Stimulated activated CD4-positive, alpha-beta T cell treated with anti-CD3 and anti-CD28 coated beads, TNF-alpha, amount 100 ng/mL, for 1 hour (primary cell): ENCODE data around the gene SLC22A3.

Experiments
- DNase-seq, 3 donors: peaks; one replicate each; pipeline ENCODE4 v3.0.0-alpha.2; 2020; ENCODE audit warnings: low read depth in 3 of 3, low spot score in 1 of 3

SLC22A3 gene

DNA sequence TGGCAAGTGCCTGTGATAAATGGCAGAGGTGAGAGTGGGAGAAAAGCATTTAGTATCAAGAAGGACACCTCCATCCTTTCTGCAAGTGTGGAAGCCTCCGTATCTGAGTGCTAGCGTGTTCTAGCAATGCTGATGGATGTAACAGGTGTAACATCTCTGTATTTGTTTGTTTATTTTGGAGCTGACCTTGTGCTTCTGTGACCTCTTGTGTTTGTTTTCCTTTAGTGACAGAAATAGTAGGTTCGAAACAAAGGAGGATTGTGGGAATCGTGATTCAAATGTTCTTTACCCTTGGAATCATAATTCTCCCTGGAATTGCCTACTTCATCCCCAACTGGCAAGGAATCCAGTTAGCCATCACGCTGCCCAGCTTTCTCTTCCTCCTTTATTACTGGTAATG, 60.4 kb downstream of the SLC22A3 start:
- DNase-seq: no peak

DNA sequence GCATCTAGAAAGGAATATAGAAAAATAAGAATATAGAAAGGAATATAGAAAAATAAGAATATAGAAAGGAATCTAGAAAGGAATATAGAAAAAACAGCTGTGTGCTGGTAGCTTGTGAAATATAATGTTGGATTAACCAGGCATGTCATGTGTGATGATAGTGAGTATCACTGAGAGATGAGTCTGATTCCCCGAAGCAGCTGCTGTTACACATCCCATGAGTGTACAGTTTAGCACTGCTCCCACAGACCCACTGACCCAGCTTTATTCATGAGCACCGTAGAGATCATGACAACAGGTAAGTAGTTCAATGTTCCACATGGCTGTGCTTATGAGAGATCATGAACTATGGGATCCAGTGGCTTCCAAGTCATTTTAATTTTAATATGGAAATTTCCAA, 64.8 kb downstream of the SLC22A3 start:
- DNase-seq: no peak

DNA sequence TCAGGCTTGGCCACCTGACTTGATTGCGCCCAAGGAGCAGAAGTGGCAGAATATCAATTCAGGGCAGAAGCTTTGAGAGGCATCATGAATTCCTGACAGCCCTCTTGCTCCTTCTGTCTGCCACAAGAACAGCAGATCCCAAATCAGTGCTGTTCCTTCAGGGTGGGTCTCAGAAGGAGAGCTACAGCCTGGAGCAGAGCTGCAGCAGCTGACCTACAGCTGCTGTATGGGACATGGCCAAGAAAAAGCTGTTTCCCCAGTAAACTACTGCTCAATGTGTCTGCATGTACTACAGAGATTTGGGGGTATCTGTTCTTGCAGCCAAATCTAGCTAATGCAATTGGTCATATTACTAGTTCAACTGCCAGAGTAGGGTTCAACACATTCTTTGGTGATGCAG, 69.0 kb downstream of the SLC22A3 start:
- DNase-seq: no peak

DNA sequence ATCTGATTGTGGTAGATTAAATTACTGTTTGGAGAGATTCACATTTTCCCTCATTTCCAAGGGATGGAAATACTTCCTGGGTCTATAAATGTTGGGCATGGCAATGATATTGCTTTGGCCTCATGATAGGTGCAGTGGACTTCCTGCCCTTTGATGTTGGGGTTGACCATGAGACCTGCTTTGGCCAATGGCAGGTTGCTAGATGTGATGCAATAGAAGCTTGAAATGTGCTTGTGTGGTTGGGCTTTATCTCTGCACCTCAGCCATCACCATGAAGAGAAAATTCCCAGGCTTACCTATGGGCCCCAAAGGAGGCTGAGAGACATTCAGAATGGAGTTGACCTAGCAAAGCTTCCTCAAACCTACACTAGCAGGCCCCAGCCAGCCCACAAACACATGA, 69.4 kb downstream of the SLC22A3 start:
- no peak for DNase-seq

DNA sequence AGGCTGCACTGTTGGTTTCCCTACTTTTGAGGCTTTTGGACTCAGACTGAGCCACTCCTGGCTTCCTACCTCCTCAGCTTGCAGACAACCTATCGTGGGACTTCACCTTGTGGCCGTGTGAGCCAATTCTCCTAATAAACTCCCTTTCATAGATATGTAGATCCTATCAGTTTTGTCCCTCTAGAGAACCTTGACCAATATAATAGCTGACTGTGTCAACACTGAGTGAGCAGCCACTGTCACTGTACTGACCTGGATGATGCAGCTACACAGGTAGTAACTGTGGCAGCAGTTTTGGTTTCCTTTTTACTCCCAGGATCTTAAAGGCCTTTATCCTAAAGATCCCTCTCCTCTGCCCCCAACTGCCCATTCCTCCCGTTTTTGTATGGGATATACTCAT, 70.2 kb downstream of the SLC22A3 start:
- no peak for DNase-seq

DNA sequence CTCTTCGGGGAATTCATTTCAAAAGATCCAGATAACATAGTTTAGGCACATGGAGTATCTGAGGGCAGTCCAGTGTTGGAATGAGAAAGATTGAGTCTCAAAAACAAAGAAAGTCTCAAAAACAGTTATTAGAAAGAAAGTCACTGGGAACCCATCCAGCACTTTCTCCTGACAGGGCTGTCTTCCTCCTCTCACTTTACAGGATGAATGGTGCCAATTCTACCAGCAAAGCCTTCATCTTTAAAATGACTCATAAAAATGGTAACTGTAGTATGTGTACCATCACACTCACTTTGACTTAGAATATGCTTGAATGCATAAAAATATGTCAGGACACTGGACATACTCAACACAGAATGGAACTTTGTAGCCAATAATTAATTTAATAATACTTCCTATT, 71.3 kb downstream of the SLC22A3 start:
- no peak for DNase-seq

DNA sequence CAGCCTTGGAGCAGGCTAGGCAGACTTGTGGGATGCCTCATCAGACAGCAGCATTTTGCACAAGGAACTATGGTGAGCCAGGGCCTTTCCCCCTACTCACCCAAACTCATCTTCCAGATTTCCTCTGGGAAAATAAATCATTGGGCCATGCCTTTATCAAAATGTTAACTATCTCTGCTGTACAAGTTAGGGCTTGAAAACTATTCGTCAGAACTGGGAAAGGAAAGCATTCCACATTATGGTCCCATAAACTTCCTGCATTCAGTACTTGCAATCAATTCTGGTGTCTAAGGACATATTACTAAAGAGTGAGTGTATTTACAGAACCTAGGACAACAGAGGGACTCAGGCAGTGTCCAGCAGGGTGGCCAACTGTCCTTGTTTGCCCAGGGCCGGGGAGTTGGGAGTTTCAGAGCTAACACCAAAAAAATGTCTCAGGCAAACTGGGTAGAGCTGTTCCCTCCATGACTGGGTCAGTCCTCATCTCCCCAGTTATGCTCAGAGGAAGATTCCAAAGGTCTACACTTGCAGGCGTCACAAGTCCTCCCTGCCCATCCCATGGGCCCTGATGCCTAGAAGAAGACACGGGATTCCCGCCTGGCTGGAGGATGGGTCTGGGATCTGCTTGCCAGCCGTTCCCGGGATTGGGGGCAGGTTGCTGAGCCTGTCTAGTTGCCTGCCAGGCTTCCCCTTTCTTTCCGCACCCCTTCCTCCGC, 72.2 kb downstream of the SLC22A3 start:
- no peak for DNase-seq

DNA sequence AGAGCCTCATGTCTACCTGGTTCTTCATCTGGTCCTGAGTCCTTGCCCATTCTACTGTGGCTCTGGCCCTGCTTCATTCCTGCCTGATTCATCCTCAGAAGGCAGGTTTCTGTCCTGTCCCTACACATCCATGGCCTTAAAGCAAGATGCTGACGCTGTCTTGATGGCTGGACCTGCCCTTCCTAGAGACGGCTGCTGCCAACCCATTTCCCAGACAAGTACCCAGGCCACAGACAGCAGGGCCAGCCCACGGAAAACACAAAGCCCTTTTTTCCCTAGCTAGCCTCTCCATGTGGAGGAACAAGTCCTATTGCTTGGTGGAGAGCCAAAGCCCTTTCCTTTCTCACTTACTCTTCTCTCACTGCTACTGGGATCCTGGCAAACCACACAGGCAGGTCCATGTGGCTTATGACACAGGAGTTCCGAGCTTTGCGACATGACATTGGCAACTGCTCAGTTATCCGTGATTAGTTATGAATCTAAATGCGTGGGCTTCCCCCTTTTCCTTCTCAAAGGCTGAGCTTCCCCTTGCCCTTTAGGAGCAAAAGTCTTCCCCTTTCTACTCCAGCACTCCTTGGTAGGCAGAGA, 72.9 kb downstream of the SLC22A3 start:
- DNase-seq: no peak

DNA sequence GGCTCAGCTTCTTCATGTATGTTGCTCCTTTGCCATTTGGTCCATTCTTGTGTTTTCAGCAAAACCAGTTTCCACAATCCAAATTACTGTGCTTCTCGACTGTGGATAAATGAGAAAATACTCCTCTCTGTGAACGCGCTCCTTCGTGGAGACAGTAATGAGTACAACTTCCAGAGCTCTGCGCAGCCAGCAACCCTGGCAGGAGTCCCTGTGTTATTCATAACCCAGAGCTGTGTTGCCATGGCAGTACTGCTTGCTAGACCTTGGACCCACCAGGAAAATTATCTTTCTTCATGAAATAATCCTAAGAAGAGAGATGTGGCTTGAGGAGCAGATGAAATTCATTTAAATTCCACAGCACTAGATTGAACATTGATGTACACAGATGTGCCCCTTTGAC, 73.7 kb downstream of the SLC22A3 start:
- DNase-seq: no peak

DNA sequence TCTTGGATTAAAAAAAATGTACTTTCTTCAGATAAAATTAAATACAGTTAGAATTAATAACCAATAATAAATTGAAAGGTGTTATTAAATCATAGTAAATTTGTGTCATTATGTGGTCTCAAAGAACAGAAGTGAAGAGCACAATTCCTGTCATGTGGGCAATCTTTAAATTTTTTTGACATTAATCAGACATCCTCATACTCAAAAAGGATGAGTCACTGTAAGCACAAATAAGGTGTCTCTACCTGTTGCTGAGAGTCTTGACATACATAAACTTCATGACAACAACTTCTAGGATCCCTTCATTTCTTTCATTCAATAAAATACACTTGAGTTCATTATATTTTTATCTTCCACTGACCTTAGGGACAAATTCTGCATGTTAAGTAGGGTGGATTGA, 76.1 kb downstream of the SLC22A3 start:
- no peak for DNase-seq

DNA sequence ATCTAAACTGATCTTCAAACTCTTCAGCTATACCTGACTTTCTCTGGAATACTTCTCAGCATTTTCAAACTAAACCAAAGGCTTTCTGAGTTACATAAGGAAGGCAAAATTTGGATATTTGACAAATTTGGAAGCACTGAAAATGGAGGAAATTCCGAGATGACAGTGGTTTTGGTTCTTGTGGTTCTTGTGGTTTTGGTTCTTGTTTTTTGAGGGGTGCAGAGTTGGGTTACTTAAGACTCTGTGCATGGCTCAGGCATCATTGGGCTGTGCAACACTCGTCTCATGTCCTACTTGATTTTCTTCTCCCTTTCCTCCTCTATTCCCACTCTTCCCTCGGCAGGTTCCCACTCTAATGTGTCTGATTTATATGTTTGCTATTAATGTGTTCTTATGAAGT, 78.0 kb downstream of the SLC22A3 start:
- DNase-seq: no peak

DNA sequence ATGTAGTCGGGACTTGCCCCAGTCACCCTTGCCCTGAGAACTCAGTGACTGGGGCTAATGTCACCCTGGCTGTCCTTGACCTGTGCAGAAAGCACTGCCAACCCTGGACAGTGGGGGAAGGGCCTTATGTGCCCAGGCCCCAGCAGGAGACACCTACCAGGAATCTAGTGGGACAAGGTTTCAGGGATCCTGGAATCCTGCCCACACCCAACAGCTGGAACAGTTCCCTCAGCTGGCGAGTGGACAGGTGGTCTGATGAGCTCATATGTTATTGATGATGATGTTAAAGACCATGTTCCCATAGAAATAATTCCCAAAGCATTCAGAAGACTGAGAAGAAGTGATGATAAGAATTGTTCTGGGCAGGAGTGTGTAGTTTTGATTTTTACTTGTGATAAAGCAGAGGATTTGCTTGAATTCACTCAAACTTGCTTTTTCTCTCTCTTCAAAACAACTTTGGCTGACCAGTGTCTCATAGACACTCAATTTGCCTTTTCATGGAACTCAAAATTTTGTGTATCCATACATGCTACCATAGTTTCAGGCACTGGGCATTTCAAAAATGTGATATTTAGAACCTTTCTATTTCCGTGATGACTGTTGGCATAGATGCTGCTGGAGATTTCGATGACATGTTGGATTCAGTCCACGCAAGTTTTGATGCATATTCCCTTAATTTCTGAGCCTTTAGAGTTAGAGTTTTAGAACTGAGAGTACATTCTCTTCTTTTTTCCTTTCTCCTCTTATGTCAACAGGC, 79.3 kb downstream of the SLC22A3 start:
- DNase-seq: no peak

DNA sequence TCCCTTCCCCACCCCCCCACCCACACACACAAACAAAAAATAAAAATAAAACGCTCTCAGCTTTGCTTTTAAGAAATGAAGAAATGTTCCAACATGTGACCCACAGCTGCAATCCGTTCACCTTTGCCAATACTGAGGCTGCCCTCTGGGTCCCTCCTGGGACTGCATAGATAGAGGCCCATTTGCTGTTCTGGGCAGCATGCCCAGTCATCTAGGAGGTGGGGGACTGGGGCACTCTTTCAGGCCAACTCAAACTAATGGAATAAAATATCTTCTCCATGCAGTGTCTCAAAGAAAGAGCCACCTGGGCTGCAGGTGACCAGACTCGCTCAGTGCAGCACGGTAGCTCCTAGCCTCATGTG, 79.9 kb downstream of the SLC22A3 start:
- no peak for DNase-seq

DNA sequence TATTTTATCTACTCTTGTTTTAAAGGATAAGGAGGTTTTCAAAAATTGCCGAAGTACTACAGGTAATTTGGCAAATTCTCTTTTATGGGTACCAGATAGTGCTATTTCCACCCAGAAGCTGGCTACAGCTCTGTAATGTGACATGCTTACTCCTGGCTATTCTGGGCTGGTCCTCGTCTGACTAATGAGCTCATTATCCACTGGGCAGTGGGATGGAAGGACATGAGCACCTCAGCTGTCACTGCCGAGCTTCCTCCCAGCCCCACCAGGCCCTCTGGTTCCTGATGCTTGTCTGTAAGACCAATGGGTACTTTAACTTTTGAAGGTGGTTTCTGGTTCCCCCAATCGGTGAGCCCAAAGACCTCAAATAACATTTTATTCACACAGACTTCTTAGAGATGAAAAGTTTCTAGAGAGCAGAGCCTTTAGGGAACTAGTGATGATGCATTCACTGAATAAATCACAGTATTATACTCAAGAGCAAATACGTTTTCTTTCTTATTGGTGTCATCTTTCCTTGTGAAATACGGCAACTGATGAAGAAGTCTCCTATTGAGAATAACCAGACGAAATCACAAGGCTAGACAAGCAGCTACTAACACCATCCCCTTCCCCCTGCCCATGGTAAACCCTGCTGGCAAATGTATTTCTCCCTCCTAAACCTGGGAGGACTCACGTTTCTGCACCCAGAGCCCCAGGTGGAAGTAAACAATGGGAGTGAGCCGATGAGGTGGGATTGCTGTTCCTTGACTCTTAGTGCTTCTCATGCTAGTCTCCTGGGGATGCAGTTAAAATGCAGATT, 80.8 kb downstream of the SLC22A3 start:
- DNase-seq: no peak

DNA sequence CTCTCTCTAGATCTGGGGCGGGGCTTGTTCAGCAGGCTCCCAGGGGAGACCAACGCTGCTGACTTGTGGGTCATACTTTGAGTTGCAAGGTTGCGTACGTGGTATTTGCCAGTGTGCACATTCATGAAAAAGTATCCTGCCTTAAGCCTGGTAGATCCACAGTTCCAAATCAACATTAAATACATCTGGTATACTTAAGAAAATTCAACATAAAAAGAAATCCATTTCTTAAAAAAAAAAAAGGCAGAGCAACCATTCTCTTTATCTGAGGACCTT, 81.4 kb downstream of the SLC22A3 start:
- DNase-seq: no peak

DNA sequence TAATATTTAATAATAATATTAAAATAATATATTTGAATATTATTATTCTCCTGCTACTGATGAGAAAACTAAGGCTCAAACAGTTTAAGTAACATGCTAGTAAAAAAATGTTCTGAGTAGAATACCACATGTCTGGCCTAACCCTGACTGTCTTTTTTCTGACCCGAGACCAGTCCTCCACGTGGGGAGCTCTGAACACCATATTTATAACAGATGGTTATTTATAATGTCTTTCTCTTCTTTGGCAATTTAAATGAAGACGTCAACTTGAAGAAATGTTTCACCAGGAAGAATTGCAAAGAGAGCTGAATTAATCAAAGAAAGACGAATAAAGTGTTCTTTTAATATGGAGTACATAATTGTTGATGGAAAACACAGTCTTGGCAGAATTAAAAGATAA, 82.0 kb downstream of the SLC22A3 start:
- DNase-seq: no peak

DNA sequence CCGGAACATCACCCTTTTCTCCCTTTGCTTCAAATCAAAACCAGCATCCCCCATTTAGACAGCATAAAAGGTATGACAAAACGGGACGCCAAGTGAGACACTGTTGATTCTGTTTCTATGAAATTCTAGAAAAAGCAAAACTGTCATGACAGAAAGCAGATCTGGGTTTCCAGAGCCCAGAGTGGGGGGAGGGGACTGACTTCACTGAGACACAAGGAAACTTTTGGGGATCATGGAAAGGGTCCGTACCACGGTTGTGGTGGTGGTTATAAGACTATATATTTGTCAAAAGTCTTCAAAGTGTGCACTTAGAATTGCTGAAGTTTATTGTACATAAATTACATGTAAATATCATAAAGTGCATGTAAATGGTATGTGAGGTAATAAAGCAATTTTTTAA, 82.6 kb downstream of the SLC22A3 start:
- DNase-seq: no peak

DNA sequence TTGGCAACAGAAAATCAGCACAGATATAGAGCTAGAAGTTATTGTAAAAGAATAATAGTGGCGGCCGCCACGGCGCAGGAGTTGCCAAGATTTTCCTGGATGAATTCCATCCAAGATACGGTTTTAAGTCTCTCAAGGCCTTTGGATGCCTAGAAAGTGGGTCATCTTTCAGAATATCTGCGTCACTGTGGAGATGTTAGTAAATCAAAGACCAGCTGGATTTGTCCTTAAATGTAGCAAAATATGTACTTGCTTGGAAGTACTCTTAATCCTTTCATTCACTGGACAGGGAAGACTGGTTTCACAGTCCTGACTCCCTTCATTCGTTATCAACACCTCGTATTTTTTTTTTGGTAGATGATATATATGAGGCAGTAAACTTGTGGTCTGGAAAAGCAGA, 83.0 kb downstream of the SLC22A3 start:
- no peak for DNase-seq

DNA sequence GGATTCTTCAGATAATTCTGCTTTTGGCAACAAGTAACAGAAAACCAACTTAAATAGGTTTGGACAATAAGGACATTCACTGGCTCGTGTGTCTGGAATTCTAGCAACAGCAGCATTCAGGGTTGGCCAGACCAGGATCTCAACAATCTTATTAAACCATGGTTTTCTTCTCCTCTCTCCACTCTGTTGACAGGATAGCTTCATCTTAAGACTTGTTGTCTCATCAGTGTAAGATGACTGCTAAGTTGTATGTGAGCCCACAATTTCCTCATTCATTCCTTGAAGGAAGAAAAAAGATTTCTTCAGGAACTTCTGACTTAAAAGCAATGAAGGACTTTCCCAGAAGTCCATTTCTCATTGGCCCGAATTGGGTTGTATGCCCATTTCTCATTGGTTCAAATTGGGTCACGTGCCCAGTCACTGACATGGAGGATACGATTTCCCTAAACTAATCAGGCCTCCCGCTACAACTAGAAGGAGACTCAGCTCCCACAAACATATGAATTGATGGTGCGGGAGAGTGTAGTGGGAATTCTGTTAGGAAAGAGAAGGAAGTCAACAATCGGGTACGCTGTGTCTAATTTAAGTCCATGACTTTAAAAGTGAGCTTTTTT, 83.7 kb downstream of the SLC22A3 start:
- no peak for DNase-seq

DNA sequence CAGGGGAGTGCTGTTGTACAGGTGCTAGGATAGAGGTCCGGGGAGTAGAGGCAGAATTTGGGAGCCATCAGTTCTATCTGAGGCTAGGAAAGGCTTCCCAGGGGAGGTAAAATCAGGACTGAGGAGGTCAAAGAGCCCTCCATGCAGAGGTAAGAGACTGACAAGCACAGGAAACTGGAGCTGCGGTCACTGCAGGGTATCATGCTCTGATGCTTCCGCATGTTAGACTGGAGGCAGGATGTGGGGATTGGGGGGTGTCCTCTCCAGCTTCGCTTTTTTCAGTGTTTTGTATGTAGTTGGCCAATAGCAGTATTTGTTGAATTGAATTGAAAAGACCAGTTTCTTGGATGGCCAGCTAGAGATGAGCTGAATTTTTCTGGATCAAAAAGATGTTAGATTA, 87.8 kb downstream of the SLC22A3 start:
- no peak for DNase-seq

DNA sequence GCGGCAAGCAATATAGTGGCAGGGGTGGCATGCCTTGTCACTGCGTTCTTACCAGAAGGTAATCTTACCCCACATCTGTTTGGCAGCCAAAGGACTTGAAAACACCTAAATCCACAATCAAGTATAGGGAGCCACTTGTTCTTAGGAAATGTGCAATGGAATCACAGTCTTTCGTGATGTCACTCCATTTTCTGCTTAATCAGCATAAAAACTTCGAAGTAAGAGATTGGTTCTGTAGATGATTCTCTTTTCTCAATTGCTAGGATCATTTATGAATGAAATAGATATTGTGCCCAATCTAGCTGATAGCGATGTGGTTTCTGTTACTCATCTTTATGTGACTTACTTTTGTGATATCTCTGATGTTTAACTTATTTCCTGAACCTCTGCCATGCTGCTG, 89.0 kb downstream of the SLC22A3 start:
- DNase-seq: no peak

DNA sequence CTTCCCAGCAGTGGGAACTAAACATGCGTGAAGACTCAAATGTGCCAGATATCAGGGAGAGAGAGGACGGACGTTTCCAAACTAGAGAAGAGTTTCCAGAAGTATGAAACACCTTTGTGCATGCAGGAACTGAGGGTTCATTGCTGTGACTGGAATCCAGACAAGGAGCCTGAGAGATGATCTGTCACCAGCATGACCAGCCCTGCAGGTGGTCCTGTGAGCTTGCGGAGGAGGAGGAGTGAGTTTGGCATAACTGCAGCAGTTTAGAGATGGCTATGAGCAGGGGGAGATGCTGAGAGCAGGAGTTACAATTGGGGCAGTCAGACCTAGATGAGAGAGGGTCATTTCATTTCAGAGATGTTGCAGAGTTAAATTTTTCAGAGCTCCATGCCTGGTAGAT, 89.6 kb downstream of the SLC22A3 start:
- DNase-seq: no peak
